GM10847 (cell line): ENCODE measurements around the gene PALM2AKAP2.

Experiments
- POLR2A ChIP-seq: IDR thresholded peaks from 2 replicates; pipeline ENCODE4 v1.6.1; 2011; ENCODE audit not compliant: insufficient read length; ENCODE audit errors: extremely low read depth

Gene PALM2AKAP2

GRCh38 chr9:109813303-109813702, 33.3 kb downstream of the PALM2AKAP2 start:
- TF ChIP-seq POLR2A, result no peak

GRCh38 chr9:109813829-109814228, 33.8 kb downstream of the PALM2AKAP2 start:
- no peak for TF ChIP-seq POLR2A

- TF ChIP-seq POLR2A, result no peak
Observed at GRCh38 chr9:109815366-109815947, 35.5 kb downstream of the PALM2AKAP2 start.

DNA sequence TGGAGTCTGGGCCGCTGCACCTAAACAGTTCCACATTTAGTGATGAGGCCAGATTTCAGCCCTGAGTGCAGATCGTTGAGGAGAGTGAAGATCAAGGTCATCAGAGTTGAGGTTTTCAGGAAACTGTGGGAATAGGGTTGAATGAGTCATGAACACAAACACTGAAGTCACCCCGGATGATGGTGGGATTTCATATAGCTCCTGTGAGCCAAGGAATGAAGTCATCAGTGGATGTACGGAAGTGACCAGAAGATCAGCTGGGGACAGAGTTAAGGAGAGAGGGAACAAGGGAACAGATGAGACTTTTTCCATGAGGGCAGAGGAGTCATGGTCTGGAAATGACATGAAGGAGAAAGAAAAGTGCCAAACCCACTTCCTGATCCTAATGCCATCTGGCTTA, 36.5 kb downstream of the PALM2AKAP2 start:
- TF ChIP-seq POLR2A, result no peak

DNA sequence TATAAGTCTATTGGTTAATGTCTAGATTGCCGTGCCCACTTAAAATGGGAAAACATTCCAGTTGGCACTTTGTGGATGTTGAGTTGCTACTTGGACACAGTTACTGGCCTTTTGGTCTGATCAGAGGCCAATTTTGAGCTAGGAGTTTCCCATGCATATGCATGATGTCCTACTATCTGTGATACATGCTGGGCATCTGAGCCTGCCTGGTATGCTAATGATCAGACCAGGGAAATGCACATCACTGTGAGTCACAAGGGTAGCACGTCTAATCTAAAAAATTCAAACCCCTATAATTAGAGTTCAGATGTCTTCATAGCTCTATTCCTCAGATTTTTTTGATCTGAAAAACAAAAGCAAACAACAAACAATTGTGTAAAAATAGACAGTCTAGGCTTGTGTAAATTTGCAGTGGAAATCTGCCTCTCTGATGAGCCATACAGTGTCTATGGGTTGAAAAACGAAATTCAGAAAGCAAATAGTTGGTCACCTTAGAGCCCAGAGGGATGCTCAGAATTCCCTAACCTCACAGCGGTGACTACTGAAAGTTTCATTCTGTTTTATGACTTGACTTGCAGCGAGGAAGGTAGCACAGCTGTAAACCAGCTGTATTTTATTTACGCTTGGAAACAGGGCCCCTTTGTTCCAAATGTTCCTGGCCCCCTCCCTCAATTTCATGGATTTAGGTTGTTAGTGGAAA, 37.3 kb downstream of the PALM2AKAP2 start:
- no peak for TF ChIP-seq POLR2A

GRCh38 chr9:109817846-109818472, 38.0 kb downstream of the PALM2AKAP2 start:
- TF ChIP-seq POLR2A, result no peak

DNA sequence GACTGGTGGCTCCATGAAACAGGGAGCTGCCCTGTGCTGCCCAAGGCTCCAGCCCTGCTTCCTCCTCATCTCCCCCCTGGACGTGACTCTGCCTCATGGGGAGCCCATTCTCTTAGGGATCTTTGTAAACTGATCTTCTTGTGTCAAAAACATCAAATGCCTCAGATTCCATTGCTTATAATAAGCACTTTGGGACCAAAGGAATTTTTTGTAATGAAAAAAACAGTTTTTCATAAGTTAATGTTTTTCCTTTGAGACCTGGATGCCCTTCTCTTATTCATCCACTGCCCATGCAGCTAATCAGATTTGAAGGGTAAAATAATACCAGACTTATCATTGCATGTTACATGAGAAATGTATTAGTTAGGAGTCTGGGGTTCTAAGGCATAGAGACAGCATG, 41.7 kb downstream of the PALM2AKAP2 start:
- no peak for TF ChIP-seq POLR2A

DNA sequence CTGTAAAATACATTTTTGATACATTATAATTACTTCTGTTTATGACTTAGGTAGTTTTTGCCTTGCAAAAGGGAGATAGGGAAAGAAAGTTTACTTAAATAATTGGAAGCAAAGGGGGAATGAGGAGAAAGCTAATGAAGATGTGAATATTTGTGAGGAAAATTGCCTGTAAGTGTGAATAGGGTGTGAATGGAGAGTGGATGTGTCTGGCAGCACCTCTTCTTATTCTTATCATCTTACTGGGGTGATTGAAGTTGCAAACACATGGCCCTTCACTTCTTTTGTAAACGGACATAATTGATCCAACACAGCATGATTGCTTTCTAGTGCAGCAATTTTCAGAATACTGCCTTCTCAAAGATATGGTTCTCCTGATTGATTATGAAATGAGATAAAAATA, 46.6 kb downstream of the PALM2AKAP2 start:
- no peak for TF ChIP-seq POLR2A

DNA sequence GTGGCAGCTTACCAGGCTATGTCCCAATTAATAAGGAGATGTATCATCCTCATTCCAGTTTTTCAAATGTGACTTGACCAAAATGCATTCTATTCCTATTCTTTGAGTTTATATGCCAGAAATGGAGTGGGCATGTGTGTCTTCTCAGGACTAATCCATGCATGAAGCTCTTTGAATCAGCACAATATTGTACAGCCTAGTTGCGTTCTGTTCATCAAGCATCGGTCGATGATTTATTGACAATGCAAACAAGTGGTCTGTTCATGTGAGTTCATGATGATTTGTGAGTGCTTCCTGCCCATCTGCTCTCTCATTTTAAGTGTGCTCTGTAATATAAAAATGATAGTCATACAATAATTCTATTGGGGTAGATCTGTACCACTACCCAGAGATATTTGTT, 48.3 kb downstream of the PALM2AKAP2 start:
- TF ChIP-seq POLR2A, result no peak
